Testis (tissue), 2 donors: ENCODE data around the gene ASTL.

Experiments
- POLR2A ChIP-seq: fragments of 450-650 bp; IDR thresholded peaks from one replicate; pipeline ENCODE4 v1.6.1; 2017; ENCODE audit warnings: antibody characterized with exemption, mild to moderate bottlenecking, moderate library complexity
- TF ChIP-seq, protein P1 (sequence below), 3 experiments: fragments of 450-650 bp in 2 of 3; fragments of 200-600 bp in 1 of 3; sonication (generic) in 1 of 3; IDR thresholded peaks; one replicate each; pipeline ENCODE4 v1.5.1; 2016 to 2019; ENCODE audit warnings: antibody characterized with exemption in 3 of 3, mild to moderate bottlenecking in 2 of 3, moderate library complexity in 1 of 3

- TF ChIP-seq, protein P1, sequence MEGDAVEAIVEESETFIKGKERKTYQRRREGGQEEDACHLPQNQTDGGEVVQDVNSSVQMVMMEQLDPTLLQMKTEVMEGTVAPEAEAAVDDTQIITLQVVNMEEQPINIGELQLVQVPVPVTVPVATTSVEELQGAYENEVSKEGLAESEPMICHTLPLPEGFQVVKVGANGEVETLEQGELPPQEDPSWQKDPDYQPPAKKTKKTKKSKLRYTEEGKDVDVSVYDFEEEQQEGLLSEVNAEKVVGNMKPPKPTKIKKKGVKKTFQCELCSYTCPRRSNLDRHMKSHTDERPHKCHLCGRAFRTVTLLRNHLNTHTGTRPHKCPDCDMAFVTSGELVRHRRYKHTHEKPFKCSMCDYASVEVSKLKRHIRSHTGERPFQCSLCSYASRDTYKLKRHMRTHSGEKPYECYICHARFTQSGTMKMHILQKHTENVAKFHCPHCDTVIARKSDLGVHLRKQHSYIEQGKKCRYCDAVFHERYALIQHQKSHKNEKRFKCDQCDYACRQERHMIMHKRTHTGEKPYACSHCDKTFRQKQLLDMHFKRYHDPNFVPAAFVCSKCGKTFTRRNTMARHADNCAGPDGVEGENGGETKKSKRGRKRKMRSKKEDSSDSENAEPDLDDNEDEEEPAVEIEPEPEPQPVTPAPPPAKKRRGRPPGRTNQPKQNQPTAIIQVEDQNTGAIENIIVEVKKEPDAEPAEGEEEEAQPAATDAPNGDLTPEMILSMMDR (IDR thresholded peaks at IDR 0.05), result no peak
- TF ChIP-seq POLR2A, result no peak
These were observed 21.0 kb upstream of the ASTL start for GRCh38 chr2:96159084-96159830.
